Muscle of back (tissue), 10 donors: ENCODE measurements around the gene CTPS1. TPM values are rescaled to one million over a fixed set of nuclear protein-coding genes. Genes with fewer than 3 reads are reported as not detected.

Experiments used
- polyA plus RNA-seq, 10 donors: library from polyadenylated mRNA; unstranded; fragments of 120-200 nt; gene quantifications; one replicate each; pipeline ENCODE4 v1.2.1, GENCODE V29; 2013; ENCODE audit not compliant: insufficient read length in 10 of 10

Gene CTPS1
- polyA plus RNA-seq, 10 donors, result 16.2 to 30.3 (median 19.1) TPM

Other genes with a start within 250 kb of the CTPS1 start
- gene KCNQ4, start 195.9 kb upstream of the CTPS1 start, polyA plus RNA-seq, result 10 to 100 TPM in 9 of 10 donors, 1 to 10 TPM in 1; 5.4 to 33.5 (median 21.7) TPM
- 1 to 10 TPM; 1.1 to 2.6 (median 1.5) TPM for gene CITED4, start 117.3 kb upstream of the CTPS1 start, polyA plus RNA-seq
- gene SLFNL1, start 42.0 kb downstream of the CTPS1 start, polyA plus RNA-seq, result under 1 TPM; 0.32 to 0.92 (median 0.45) TPM